ENCODE data around the gene GLMP.
A peak's percentile ranks its signal among the peaks of the same experiment; 100 is the strongest.

GLMP gene

GRCh38 chr1:156284757-156285156, 10.7 kb downstream of the GLMP start:
- no peak for DNase-seq
- Histone ChIP-seq H3K36me3 (peaks cover 38% of the 10 kb centered on the region), H3K9me3 (ENCODE audit: severe bottlenecking) (no peaks in the 10 kb centered on the region), H3K27ac (no peak overlapping the region), H3K27me3 (ENCODE audit: insufficient read depth, low read depth, severe bottlenecking) (no peaks in the 10 kb centered on the region), H3K4me3 (ENCODE audit: low read depth, low read length) (no peak overlapping the region)
- TF ChIP-seq CTCF (IDR thresholded peaks at IDR 0.05; ENCODE audit: low read depth, low read length): no peak

- H3K27ac ChIP-seq: peak within 1 kb of the TSS; percentile 98
- no peak for TF ChIP-seq CTCF (IDR thresholded peaks at IDR 0.05; ENCODE audit: low read depth, low read length)
- H3K27me3 ChIP-seq (ENCODE audit: insufficient read depth, low read depth, severe bottlenecking): no peaks in the 10 kb centered on the region
- peak within 1 kb of the TSS; percentile 81 for H3K4me3 ChIP-seq (ENCODE audit: low read depth, low read length)
- no peaks in the 10 kb centered on the region for H3K9me3 ChIP-seq (ENCODE audit: severe bottlenecking)
- no peak for DNase-seq
- H3K36me3 ChIP-seq: peaks cover 40% of the 10 kb centered on the region
These were observed 11.4 kb downstream of the GLMP start, which contains the start of gene TMEM79 for GRCh38 chr1:156284112-156284511. Gene TMEM79, plus strand, starts transcription at chr1:156284325. Its CDS starts 902 bp downstream, at chr1:156285227.

GRCh38 chr1:156283521-156283920, 12.0 kb downstream of the GLMP start:
- peak overlapping the region; percentile 98 for H3K27ac ChIP-seq
- peaks cover 39% of the 10 kb centered on the region for H3K36me3 ChIP-seq
- no peaks in the 10 kb centered on the region for H3K27me3 ChIP-seq (ENCODE audit: insufficient read depth, low read depth, severe bottlenecking)
- no peaks in the 10 kb centered on the region for H3K9me3 ChIP-seq (ENCODE audit: severe bottlenecking)
- DNase-seq: no peak
- H3K4me3 ChIP-seq (ENCODE audit: low read depth, low read length): peak overlapping the region; percentile 81
- no peak for TF ChIP-seq CTCF (IDR thresholded peaks at IDR 0.05; ENCODE audit: low read depth, low read length)

- peak; percentile 100 for DNase-seq
These were observed 12.8 kb downstream of the GLMP start, which contains the start of gene SMG5 for GRCh38 chr1:156282479-156283222. Gene SMG5, minus strand, starts transcription at chr1:156282825. Its CDS starts 145 bp downstream, at chr1:156282680.

GRCh38 chr1:156281693-156282478, 13.6 kb downstream of the GLMP start:
- Histone ChIP-seq H3K27ac (peak overlapping the region; percentile 98), H3K36me3 (peaks cover 54% of the 10 kb centered on the region), H3K4me3 (ENCODE audit: low read depth, low read length) (peak overlapping the region; percentile 81), H3K27me3 (ENCODE audit: insufficient read depth, low read depth, severe bottlenecking) (no peaks in the 10 kb centered on the region), H3K9me3 (ENCODE audit: severe bottlenecking) (no peaks in the 10 kb centered on the region)
- no peak for TF ChIP-seq CTCF (IDR thresholded peaks at IDR 0.05; ENCODE audit: low read depth, low read length)
- no peak for DNase-seq

More at GRCh38 chr1:156282479-156283222, 12.8 kb downstream of the GLMP start, which contains the start of gene SMG5:
- no peak for TF ChIP-seq CTCF (IDR thresholded peaks at IDR 0.05; ENCODE audit: low read depth, low read length)
- Histone ChIP-seq H3K36me3 (peaks cover 47% of the 10 kb centered on the region), H3K27ac (peak within 1 kb of the TSS; percentile 98), H3K27me3 (ENCODE audit: insufficient read depth, low read depth, severe bottlenecking) (no peaks in the 10 kb centered on the region), H3K4me3 (ENCODE audit: low read depth, low read length) (peak within 1 kb of the TSS; percentile 81), H3K9me3 (ENCODE audit: severe bottlenecking) (no peaks in the 10 kb centered on the region)
